Measurements from ENCODE around the gene RHOT1. TPM values are rescaled to one million over a fixed set of nuclear protein-coding genes. Genes with fewer than 3 reads are reported as not detected.

RHOT1 gene
- total RNA-seq, 1 experiment from 2014 or later: 39.2 TPM

DNA sequence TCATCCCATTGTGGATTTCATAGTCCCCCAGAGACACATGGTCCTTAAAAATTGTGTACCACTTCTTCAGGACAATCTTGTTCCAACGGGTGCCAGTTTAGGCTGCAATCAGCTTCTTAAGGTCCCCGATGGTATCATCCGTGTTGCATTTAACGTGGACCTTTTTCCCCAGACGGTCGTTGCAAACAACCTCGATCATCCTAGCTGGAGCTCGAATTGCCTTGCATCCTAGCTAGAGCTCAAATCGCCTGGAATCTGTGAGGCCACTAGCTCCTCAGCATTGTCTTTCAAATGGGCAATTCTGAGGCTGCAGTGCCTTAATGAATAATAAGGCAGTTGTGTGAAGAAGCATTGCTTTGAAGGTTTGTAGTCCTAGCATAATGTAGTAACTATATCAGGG, 85.6 kb downstream of the RHOT1 start:
- H3K4me3 ChIP-seq (ENCODE audit: low read depth in 2 of 2, low read length in 2 of 2): no peak overlapping the region
- in situ Hi-C loops (cut with HindIII; ENCODE audit: low pct_unique_long_range_greater_than_20kb, low sequenced_read_pairs): no loop called here
- intact Hi-C loops (cut with micrococcal nuclease; ENCODE audit: unreplicated experiment): no loop called here
- no peak for DNase-seq (ENCODE audit: low read depth, low spot score)
- no peaks in the 10 kb centered on the region for H3K36me3 ChIP-seq (ENCODE audit: control insufficient read depth, insufficient read depth, low read length)
- H3K9me3 ChIP-seq (ENCODE audit: control insufficient read depth, insufficient read depth, low read depth, low read length): no peaks in the 10 kb centered on the region
- ChIA-PET POLR2A (no interaction called here), CTCF (interaction anchor here (0.6 kb wide), 1 partner anchor 940 kb away, joined by 3 read pairs; no protein-coding TSS in a partner anchor)
- H3K27ac ChIP-seq (ENCODE audit: low read length): no peak overlapping the region
- H3K27me3 ChIP-seq (ENCODE audit: control insufficient read depth, insufficient read depth, low read length): no peaks in the 10 kb centered on the region
- TF ChIP-seq, protein P1, sequence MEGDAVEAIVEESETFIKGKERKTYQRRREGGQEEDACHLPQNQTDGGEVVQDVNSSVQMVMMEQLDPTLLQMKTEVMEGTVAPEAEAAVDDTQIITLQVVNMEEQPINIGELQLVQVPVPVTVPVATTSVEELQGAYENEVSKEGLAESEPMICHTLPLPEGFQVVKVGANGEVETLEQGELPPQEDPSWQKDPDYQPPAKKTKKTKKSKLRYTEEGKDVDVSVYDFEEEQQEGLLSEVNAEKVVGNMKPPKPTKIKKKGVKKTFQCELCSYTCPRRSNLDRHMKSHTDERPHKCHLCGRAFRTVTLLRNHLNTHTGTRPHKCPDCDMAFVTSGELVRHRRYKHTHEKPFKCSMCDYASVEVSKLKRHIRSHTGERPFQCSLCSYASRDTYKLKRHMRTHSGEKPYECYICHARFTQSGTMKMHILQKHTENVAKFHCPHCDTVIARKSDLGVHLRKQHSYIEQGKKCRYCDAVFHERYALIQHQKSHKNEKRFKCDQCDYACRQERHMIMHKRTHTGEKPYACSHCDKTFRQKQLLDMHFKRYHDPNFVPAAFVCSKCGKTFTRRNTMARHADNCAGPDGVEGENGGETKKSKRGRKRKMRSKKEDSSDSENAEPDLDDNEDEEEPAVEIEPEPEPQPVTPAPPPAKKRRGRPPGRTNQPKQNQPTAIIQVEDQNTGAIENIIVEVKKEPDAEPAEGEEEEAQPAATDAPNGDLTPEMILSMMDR (IDR thresholded peaks at IDR 0.05): no peak
- TF ChIP-seq, protein P2, sequence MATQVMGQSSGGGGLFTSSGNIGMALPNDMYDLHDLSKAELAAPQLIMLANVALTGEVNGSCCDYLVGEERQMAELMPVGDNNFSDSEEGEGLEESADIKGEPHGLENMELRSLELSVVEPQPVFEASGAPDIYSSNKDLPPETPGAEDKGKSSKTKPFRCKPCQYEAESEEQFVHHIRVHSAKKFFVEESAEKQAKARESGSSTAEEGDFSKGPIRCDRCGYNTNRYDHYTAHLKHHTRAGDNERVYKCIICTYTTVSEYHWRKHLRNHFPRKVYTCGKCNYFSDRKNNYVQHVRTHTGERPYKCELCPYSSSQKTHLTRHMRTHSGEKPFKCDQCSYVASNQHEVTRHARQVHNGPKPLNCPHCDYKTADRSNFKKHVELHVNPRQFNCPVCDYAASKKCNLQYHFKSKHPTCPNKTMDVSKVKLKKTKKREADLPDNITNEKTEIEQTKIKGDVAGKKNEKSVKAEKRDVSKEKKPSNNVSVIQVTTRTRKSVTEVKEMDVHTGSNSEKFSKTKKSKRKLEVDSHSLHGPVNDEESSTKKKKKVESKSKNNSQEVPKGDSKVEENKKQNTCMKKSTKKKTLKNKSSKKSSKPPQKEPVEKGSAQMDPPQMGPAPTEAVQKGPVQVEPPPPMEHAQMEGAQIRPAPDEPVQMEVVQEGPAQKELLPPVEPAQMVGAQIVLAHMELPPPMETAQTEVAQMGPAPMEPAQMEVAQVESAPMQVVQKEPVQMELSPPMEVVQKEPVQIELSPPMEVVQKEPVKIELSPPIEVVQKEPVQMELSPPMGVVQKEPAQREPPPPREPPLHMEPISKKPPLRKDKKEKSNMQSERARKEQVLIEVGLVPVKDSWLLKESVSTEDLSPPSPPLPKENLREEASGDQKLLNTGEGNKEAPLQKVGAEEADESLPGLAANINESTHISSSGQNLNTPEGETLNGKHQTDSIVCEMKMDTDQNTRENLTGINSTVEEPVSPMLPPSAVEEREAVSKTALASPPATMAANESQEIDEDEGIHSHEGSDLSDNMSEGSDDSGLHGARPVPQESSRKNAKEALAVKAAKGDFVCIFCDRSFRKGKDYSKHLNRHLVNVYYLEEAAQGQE (IDR thresholded peaks at IDR 0.05; ENCODE audit: insufficient read depth in 1 of 2, low read depth in 2 of 2, low read length in 1 of 2): no peak
- TF ChIP-seq POLR2AphosphoS5 (IDR thresholded peaks at IDR 0.05; ENCODE audit: low read depth, low read length): no peak
- no peak for TF ChIP-seq TCF7L2 (IDR thresholded peaks at IDR 0.05; ENCODE audit: low read depth, low read length)
- TF ChIP-seq SIN3A (IDR thresholded peaks at IDR 0.05; ENCODE audit: borderline replicate concordance, insufficient read depth, low read depth, low read length): no peak
- ATAC-seq: no peak
- no TSS peak for BruUV-seq (replicated peaks)
- H3K4me1 ChIP-seq (ENCODE audit: control insufficient read depth, insufficient read depth, low read length): no peaks in the 10 kb centered on the region

DNA sequence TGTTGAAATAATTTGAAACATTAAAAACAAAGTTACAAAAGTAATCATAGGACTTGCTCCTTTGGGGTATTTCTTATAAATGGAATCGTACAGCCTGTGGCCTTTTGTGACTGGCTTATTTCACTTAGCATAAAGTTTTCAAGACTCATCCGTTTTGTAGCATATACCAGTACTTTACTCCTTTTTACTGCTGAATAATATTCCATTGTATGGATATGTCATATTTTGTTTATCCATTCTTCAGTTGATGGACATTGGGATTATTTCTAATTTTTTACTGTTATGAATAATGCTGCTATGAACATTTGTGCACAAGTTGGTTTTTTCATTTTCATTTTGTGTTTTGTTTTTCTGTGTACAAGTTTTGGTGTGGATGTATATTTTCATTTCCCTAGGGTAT, 93.3 kb downstream of the RHOT1 start:
- Histone ChIP-seq H3K27ac (ENCODE audit: low read length) (no peak overlapping the region), H3K9me3 (ENCODE audit: control insufficient read depth, insufficient read depth, low read depth, low read length) (no peaks in the 10 kb centered on the region), H3K27me3 (ENCODE audit: control insufficient read depth, insufficient read depth, low read length) (no peaks in the 10 kb centered on the region), H3K4me1 (ENCODE audit: control insufficient read depth, insufficient read depth, low read length) (no peaks in the 10 kb centered on the region), H3K4me3 (ENCODE audit: low read depth in 2 of 2, low read length in 2 of 2) (no peak overlapping the region), H3K36me3 (ENCODE audit: control insufficient read depth, insufficient read depth, low read length) (no peaks in the 10 kb centered on the region)
- DNase-seq (ENCODE audit: low read depth, low spot score): no peak
- no peak for ATAC-seq
- intact Hi-C loops (cut with micrococcal nuclease; ENCODE audit: unreplicated experiment): no loop called here
- POLR2A ChIA-PET: no interaction called here
- in situ Hi-C loops (cut with HindIII; ENCODE audit: low pct_unique_long_range_greater_than_20kb, low sequenced_read_pairs): no loop called here
- CTCF ChIA-PET: no interaction called here
- no TSS peak for BruUV-seq (replicated peaks)
- TF ChIP-seq SIN3A (IDR thresholded peaks at IDR 0.05; ENCODE audit: borderline replicate concordance, insufficient read depth, low read depth, low read length): no peak
- TF ChIP-seq, protein P2 (IDR thresholded peaks at IDR 0.05; ENCODE audit: insufficient read depth in 1 of 2, low read depth in 2 of 2, low read length in 1 of 2): no peak
- no peak for TF ChIP-seq TCF7L2 (IDR thresholded peaks at IDR 0.05; ENCODE audit: low read depth, low read length)
- TF ChIP-seq, protein P1 (IDR thresholded peaks at IDR 0.05): no peak
- no peak for TF ChIP-seq POLR2AphosphoS5 (IDR thresholded peaks at IDR 0.05; ENCODE audit: low read depth, low read length)

Data from Panc1 (cell line).